GM13977 (cell line): ENCODE data around the gene TXK.

ENCODE experiments used
- DNase-seq: peaks from one replicate; pipeline ENCODE4 v3.0.0; 2012; ENCODE audit warnings: low spot score
- CTCF ChIP-seq: IDR thresholded peaks from 2 replicates; pipeline ENCODE4 v1.5.1; 2012; ENCODE audit warnings: mild to moderate bottlenecking, control low read depth; ENCODE audit not compliant: insufficient read depth; ENCODE audit errors: extremely low read depth, missing control alignments
- in situ Hi-C: fragments of 300-500 bp; cut with MboI; formaldehyde crosslinking; loops from one replicate; pipeline ENCODE4 v1.12.0; 2022; ENCODE audit warnings: low sequenced_read_pairs, low pct_unique_long_range_greater_than_20kb, mixed read lengths, inconsistent platforms; ENCODE audit not compliant: unreplicated experiment

Gene TXK

GRCh38 chr4:48082956-48083355 lies 51.1 kb downstream of the TXK start:
- DNase-seq = no peak
- in situ Hi-C loops = loop anchor here (10.0 to 25.0 kb wide), 2 partner anchors 68 to 396 kb away; partner anchors contain the start of genes CNGA1 and NIPAL1
- TF ChIP-seq CTCF = no peak

DNA sequence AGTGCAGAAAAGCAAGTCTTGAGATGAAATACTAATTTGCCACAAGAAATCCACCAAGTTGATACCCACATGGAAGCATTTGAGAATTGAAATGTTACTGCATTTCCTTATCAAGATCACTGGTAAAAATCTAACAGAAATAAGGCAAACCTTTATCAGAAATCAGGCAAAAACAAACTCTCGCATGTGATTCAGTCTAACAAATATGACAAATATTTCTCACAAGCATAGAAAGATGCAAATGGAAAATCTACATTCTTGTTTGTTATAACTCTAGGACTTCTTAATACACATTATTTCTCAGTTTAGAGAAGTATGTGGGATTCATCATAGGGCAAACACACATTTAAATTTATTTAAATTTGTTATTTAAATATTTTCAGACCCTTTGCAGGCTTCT lies 52.9 kb downstream of the TXK start:
- no peak for DNase-seq
- no peak for TF ChIP-seq CTCF
- in situ Hi-C loops = loop anchor here (10.0 to 25.0 kb wide), 2 partner anchors 66 to 394 kb away; partner anchors contain the start of genes CNGA1 and NIPAL1

DNA sequence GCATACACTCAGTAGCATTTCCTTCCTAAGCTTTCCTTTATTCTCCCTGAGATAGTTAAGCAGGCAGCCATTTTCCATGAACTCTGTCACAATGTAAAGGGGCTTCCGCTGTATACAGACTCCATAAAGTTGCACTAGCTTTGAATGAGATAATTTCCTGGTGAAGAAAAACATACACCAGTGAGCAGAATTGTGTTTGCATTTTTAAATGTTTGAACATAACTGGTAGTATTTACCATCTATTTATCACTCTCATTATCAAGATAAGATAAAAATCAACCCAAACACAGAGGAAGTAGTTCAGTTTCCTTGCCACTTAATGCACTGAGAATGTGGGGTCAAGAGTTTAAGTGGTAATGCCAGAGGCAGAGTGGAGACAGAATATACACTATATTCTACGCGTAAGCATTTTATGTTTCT lies 54.1 kb downstream of the TXK start:
- no peak for TF ChIP-seq CTCF
- in situ Hi-C loops = loop anchor here (10.0 to 25.0 kb wide), 2 partner anchors 65 to 393 kb away; partner anchors contain the start of genes CNGA1 and NIPAL1
- DNase-seq = no peak

- in situ Hi-C loops = loop anchor here (25.0 kb wide), 1 partner anchor 392 kb away; no protein-coding TSS in a partner anchor
Observed at GRCh38 chr4:48078862-48079655, 55.0 kb downstream of the TXK start.

GRCh38 chr4:48078425-48078824 lies 55.6 kb downstream of the TXK start:
- TF ChIP-seq CTCF = no peak
- DNase-seq = no peak
- in situ Hi-C loops = loop anchor here (25.0 kb wide), 1 partner anchor 391 kb away; no protein-coding TSS in a partner anchor

More at GRCh38 chr4:48078862-48079655, 55.0 kb downstream of the TXK start:
- DNase-seq = no peak
- no peak for TF ChIP-seq CTCF

- in situ Hi-C loops = loop anchor here (25.0 kb wide), 1 partner anchor 387 kb away; no protein-coding TSS in a partner anchor
- TF ChIP-seq CTCF = no peak
- no peak for DNase-seq
Observed at GRCh38 chr4:48074657-48075056, 59.4 kb downstream of the TXK start.
